Measurements from ENCODE around the gene KNOP1.

Gene KNOP1

DNA sequence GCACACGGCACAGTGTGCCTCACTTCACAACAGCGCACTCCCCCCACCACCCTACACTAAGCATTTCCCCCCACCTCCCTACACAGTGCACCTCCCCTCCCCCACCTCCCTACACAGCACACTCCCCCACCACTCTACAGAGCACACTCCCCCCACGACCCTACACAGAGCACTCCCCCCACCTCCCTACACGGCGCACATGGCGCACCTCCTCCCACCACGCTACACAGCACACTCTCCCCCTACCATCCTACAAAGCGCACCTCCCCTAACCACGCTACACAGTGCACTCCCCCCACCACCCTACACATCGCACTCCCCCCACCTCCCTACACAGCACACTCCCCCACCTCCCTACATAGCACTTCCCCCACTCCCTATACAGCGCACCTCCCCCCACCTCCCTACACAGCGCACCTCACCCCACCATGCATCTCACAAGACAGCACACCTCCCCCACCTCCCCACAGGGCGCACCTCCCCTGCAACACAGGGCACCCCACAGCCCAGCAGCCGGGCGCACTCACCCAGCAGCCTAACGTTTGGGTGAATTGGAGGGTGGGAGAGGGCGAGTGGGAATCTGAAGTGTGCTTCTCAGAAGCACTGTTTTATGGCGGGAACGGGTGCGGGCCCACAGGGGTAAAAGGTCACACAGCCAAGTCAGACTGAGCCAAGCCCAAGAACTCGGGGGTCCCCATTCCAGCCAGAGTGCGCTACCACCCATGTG, 10.3 kb downstream of the KNOP1 start:
- DNase-seq (ENCODE audit: low spot score): no peak

DNA sequence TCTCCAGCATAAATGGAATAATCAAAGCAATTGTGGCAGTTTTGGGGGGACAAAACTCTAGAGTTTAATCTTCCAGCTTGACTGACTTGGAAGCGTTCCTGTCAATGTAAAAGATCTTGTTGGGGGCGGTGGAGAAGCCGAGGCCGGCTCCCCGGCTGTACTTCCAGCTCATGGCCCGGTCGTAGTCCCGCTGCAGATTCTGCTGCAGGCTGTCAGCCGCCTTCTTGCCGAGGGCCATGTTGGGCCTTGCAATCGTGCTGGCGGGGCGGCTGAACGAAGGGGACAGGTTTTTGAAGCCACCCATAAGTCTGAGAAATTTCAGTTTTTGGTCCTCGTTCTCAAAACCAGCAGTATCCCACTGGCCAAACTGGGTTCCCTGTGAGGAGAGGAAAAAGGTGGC, 11.2 kb downstream of the KNOP1 start:
- DNase-seq (ENCODE audit: low spot score): no peak

DNA sequence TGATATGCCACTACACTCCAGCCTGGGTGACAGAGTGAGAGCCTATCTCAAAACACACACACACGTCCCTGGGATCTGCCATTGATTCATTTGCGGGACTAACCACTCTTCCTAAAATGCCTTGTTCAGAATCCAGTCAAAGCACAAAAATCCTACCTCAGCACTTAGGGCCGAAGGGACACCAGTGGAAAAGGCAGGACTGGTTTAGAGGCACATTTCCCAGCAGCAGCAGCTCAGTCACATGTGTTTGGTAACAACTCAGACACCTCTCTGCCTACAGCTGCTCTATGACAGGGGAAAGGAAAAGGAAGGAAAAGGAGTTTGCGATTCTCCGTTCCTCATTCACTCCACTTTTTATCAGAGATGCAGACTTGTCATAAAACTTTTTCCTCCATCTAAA, 12.2 kb downstream of the KNOP1 start:
- DNase-seq (ENCODE audit: low spot score): no peak

DNA sequence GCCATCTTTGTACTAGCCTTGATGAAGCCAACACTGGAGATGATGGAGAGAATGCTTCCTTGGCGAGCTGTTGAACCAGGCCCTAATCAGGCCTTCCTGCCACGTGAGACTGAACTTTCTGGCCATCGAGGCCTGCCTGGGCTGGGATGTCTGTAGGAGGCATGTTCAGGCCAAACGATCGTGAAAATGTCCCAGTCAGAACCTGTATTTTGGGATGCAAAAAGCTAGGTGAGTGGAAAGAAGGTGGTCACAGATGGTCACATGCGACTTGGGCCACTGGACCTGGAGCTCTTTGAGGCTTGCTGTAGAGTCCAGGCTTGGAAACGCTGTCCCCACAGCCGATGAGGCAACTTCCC, 12.9 kb downstream of the KNOP1 start:
- DNase-seq (ENCODE audit: low spot score): no peak

DNA sequence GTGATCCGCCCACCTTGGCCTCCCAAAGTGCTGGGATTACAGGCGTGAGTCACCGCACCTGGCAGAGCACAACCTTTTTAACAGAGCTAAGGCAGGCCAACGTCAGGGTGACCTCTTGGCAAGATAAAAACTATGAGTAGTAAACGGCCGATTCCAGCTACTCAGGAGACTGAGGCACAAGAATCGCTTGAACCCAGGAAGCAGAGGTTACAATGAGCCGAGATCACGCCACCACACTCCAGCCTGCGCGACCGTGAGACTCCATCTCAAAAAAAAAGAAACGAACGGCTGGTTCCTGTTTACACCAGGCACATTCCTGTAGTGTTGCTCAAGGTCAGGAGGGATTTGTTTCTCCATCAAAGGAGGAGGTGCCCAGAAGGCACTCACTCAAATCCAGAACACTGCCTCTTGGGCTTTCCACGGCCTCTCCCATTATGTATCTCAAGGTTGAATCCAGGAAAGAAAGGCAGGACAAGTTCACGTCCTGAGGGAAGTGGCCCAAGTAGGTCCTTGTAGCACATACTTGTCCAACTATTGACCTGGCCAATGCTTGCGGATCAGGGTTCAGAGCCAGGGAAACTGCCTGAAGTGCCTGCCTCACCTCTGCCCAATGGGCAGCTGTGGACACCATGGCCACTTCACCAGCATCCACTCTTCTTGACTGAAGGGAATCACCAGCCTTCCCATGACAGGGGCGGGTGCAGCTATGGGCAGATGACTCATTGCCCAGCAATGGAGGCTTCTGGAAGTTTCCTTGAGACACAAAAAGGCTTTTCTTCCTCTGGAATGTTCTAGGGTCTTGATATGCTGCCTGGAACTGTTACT, 13.5 kb downstream of the KNOP1 start:
- no peak for DNase-seq (ENCODE audit: low spot score)

DNA sequence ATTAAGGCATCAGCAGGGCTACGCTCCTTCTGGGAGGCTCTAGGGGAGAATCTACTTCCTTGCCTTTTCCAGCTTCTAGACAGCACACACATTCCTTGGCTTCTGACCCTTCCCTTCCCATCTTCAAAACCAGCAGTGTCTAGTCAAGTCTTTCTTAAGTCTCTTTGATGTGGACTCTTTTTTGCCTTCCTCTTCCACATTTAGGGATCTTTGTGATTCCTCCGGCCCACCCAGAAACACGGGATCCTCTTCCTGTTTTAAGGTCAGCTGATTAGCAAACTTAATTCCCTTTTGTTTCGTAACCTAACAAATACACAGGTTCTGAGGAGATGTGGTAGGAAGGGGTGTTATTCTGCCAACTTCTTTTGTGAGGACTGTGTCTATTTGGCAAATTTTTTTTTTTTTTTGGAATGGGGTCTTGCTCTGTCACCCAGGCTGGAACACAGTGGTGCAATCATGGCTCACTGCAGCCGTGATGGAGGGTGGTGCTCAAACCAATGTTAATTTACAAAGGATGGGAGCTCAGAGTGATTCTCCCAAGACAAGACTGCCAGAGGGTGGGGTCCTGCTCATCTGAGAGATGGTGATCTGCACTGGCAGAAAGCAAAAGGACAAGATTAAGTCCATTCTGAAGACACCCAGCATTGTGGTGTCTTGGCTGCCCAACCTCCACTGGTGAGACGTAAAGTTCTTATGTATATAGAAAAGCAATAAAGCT, 14.7 kb downstream of the KNOP1 start:
- no peak for DNase-seq (ENCODE audit: low spot score)

DNA sequence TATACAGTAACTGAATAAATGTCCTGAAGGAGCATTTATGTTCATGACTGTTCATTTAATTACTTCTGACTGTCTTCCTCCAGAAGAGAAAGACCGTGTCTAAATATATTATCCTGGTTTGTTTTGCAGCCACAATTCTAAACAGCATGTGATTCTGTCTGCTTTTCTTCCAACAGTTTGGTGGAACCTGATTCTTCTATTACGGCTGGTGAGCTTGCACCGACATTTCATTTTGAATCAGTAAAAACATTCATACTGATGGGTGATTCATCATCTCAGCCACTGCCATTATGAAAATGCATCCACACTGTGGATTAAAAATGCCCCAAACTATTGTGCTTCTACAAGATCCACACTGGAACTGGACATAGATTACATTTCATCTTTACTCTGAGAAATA, 16.9 kb downstream of the KNOP1 start:
- no peak for DNase-seq (ENCODE audit: low spot score)

DNA sequence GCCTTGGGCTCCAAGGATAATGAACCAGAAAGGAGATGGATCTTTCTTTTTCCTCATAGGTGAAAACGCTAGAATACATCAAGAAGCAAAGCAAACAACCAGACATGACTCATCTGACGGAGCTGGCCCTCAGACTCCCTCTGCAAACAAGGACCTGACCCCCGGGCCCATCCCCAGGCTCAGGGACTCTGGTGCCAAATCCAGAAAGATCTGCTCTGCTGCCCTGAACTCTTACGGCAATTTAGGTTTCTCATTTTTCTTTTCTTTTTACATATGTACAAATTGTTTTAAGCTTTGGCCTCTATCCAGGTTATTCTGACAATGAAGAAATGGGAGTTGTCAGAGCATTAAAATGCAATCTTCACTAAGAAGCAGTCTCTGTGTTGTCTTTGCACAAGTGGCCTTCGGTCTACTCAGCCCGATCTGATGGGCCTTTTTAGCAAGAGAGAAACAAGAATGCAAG, 17.7 kb downstream of the KNOP1 start:
- DNase-seq (ENCODE audit: low spot score): no peak

DNA sequence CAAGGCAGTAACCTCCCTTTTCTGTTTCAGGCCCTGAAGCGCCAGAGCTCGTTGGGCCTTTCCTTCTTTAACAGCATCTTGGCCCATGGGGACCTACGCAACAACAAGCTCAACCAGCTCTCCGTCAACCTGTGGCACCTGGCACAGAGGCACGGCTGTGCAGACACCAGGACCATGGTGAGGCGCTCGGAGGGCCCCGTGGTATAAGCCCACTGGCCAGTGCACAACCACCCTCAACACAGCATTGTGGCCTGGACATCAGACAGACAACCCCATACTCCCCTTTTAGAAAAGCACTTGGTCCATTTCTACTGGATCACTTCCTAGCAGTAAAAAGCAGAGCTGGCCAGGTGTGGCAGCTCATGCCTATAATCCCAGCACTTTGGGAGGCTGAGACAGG, 18.6 kb downstream of the KNOP1 start:
- DNase-seq (ENCODE audit: low spot score): no peak

DNA sequence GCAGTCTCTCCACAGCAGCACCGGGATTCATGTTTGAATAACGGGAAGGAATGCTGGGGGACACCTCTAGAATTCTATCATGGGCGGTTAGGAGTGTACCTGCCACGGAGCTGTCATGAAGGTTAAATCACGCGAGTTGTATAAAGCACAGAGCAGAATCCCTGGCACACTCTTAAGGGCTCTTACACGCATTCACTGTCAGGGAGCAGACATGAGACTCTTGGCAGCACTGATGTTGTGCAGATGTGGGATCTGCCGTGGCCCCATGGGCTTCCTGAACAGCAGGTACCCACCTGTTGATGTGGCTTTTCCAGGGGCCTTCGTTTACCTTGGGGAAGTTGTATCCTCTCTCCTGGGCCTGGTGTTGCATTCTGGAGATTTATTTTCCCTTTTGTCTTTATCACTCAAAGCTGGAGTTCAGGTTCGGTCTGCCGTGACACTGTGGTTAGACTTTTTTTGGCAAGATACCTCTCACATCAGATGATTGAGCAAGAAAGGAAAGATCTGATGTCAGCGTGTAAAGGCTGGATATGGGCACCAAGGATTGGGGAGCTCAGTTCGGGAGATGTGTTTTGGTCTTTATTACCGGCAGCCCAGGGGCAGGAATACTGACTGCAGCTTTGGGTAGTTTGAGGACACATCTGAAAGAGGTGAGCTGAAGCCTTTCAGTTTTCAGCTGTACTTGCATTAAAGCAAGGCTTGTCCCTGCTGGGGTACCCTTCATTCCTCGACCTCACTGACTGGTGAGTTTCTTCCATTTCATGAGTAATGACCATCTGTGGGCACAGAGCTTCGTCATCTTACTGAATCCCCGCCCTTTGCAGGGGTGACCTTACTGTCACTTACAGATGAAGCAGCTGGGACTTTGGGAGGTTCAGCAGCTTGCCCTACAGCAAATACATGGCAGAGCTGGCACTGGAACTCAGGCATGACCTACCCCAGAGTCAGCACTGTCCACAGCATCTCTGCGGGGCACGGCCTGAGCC, 19.3 kb downstream of the KNOP1 start:
- no peak for DNase-seq (ENCODE audit: low spot score)

DNA sequence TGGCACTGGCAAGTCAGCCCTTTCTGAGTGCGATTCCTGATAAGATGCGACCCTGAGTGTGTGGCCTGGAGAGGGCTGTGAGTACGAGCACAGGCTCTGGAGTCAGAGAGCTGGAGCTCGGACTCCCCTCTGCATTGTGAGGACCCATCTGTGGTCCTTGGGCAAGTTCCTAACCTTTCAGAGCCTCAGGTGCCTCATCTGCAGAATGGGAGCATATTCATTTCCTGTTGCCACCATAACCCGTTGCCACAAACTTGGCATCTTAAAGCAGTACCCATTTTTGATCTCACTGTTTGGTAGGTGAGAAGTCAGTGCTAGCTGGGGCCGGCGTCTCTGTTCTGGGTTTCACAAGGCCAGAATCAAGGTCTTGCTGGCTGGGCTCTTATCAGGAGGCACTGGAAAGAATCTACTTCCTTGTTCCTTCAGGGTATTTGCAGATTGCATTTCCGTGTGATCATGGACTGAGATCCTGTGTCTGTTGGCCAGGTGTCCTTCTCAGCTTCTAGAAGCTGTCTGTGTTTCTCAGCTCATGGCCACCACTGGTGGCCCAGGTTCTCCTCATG, 20.2 kb downstream of the KNOP1 start:
- no peak for DNase-seq (ENCODE audit: low spot score)

DNA sequence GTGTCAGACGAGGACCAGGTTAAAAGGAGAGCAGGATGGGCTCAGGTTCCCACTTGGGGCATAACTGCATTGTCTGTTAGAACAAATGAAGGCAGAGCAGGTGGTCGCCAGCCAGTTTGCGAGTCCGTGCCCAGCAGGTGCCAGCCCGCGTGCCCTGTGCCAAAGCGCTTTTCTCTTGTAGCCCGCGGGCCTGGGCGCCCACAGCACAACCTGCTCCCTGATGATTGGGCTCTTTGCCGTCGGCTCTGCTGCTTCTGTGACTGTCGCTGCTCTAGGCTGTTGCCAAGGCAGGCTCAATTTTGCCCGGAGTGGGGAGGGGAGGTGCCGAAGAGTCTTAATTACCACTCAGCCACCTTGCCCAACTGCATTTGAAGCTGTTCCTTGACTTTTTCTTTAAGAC, 21.1 kb downstream of the KNOP1 start:
- DNase-seq (ENCODE audit: low spot score): no peak

DNA sequence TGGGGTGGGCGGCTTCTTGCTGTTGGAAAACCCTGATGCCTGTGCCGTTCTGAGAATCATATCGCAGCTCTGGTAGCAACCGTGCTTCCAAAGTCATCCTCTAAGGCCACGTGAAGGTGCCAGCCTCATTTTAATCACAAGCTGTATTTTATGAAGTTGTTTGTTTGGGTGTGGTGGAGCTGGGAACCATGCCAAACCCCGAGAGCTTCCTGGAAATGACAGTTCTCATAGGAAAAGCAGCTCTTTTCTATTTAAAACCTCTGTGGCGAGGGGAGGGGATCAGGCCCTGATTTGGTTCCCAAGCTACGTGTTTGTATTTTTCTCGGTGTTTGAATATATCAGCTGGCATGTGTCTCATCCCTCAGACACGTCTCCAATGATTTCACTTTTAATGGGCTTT, 21.7 kb downstream of the KNOP1 start:
- DNase-seq (ENCODE audit: low spot score): peak; percentile 79

DNA sequence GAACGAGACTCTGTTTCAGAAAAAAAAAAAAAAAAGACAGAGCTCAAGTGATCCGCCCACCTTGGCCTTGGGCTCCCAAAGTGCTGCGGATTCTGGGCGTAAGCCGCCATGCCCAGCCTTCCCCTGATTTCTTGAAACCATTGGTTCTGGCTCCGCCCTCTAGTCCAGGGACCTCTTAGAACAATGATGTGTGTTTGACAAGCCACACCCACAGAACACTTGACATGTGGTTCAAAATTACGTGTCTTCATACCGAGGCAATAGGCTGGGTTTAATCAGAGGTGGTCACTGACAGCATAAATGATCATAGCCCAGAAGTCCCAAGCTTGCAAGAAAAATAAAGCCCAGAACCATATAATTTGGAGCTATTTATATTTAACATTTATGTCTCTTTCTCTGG, 23.0 kb downstream of the KNOP1 start:
- DNase-seq (ENCODE audit: low spot score): no peak

DNA sequence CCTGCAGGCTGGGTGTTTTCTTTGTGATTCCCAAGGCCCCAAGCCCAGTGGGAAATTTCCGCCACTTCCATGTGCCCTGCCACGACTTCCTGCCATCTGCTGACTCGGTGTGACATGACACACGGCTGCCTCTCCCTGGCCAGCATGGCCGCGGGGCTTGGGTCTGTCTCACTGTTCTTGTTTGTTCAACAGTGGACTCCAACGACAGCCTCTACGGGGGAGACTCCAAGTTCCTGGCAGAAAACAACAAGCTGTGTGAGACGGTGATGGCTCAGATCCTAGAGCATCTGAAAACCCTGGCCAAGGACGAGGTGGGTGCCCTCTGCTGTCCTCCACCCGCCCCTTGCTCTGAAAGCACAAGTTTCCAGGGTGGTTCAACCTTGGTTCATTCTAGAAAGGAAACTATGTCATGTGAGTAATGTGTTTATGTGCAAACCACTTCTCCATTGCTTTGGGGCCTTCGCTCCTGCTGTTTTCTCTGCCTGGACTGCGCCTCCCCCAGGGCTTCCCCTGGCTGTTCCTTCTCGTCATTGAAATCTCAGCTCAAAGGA, 26.8 kb downstream of the KNOP1 start:
- no peak for DNase-seq (ENCODE audit: low spot score)

DNA sequence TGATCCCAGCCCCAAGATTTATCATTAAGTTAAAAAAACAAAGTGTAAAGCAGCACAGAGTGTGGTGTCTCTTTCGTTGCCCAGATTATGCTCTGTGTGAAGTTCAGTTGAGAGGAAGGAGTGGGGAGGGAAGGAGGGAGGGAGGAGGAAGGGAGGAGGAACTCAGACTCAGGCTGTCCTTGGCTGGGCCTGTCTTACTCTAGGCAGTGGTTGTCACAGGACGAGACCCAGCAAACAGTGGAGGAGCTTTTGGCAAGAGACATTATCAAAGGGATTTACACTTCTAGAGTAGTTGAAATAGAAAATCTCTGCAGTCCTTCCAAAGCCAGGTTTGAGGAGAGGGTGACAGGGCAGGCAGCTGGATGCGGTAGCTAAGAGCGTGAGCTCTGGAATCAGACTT, 27.8 kb downstream of the KNOP1 start:
- no peak for DNase-seq (ENCODE audit: low spot score)

DNA sequence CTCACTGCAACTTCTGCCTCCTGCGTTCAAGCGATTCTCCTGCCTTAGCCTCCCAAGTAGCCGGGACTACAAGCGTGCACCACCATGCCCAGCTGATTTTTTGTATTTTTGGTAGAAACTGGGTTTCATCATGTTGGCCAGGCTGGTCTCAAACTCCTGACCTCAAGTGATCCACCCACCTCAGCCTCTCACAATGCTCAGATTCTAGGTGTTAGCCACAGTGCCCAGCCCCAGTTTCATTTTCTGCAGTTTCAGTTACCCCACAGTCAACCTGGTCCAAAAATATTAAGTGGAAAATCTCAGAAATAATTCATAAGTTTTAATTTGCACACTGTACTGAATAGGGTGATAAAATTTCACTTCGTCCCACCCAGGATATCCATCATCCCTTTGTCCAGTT, 28.7 kb downstream of the KNOP1 start:
- no peak for DNase-seq (ENCODE audit: low spot score)

DNA sequence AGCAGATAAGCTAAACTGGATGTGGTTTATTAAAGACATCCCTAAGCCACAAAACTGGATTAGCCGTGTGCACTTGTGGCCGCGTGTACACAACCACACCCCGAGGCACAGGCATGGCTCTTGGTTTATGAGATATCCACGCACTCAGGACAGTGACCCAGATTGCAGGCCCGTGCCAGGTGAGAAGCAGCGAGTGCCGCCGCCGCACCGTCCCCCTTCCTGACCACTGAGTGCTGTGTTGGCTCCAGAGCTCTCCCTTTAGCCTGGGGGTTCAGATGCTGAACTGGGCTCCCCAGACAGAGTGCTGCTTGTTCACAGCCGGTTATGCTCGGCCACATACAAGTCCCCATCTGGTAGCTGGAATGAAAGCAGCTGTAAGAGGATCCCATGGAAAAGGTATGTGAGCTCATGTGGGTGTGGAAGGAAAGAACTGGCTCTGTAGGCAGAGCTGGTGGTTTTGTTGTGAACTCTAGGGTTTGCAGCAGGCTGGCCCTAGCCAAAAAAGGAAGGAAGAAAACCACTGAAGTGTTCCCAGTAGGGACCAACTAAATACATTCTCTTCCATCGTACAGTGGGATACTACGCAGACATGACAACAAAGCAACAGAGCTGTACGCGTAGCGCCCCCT, 29.5 kb downstream of the KNOP1 start:
- DNase-seq (ENCODE audit: low spot score): no peak

DNA sequence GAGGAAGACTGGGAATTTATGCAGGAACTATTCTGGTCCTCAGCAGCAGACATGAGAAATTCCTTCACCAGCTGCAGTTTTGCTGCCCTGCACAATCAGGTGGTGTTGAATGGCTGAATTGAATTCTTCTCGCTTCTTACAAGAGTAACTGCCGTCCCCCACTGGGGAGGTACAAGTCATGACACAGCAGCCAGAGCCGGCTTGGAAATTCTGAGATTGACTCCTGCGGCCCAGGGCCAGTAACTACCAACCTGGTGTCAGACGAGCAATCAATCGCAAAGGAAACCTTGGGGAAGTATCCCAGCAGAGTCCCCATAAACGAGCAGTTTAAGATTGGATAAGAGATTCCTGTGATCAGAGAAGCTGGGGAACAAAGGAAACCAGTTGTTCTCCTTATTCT, 30.7 kb downstream of the KNOP1 start:
- DNase-seq (ENCODE audit: low spot score): no peak

DNA sequence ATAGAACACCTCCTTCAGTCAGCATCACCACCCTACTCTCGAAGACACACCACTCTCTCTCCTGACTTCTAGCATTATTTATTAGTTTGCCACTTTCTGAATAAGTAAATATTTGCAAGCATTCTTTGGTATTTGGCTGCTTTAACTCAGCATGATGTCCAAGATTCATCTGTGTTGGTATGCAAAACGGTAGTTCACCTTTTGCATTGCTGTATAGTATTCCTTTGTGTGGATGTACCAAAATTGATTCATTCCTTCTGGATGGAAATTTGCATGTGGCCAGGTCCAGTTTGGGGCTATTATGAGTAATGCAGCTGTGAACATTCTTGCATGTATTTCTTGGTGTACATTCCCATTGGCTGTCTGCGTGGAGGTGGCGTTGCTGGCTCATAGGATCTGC, 32.9 kb downstream of the KNOP1 start:
- DNase-seq (ENCODE audit: low spot score): no peak
